MCF 10A (cell line): ENCODE measurements around the gene CNN2. TPM values are rescaled to one million over a fixed set of nuclear protein-coding genes. Genes with fewer than 3 reads are reported as not detected.

Source experiments
- BruUV-seq: library from RNA; stranded (reverse); fragments of 400-500 nt; replicated peaks from 2 replicates; lab custom pipeline; 2021; lab: Mats Ljungman, UMichigan
- CTCF ChIA-PET: fragments of 300-600 bp; sonication (Branson Sonifier 250); formaldehyde crosslinking; extraction: SDS; loops from one replicate; lab custom pipeline; 2021; ENCODE audit warnings: antibody characterized with exemption, inconsistent platforms; lab: Yijun Ruan, JAX
- POLR2A ChIA-PET: fragments of 300-600, 350-650 bp; sonication (Branson Sonifier 250); formaldehyde crosslinking; extraction: SDS; loops from one replicate; lab custom pipeline; 2020; ENCODE audit warnings: antibody characterized with exemption, inconsistent platforms; lab: Yijun Ruan, JAX
- DNase-seq: peaks from one replicate; pipeline ENCODE4 v3.0.0-alpha.2; 2018; ENCODE audit not compliant: unreplicated experiment
- H3K27ac Mint-ChIP-seq: one replicate; pipeline ENCODE4 v1.8.0; 2022; ENCODE audit warnings: mild to moderate bottlenecking, low read depth, mixed read lengths; ENCODE audit not compliant: unreplicated experiment
- H3K27me3 Mint-ChIP-seq: one replicate; pipeline ENCODE4 v1.8.0; 2022; ENCODE audit warnings: mixed read lengths; ENCODE audit not compliant: insufficient read depth, unreplicated experiment
- H3K36me3 Mint-ChIP-seq: one replicate; pipeline ENCODE4 v1.8.0; 2022; ENCODE audit warnings: mild to moderate bottlenecking, moderate library complexity, mixed read lengths; ENCODE audit not compliant: insufficient read depth, unreplicated experiment
- H3K4me1 Mint-ChIP-seq: one replicate; pipeline ENCODE4 v1.8.0; 2022; ENCODE audit warnings: mixed read lengths; ENCODE audit not compliant: insufficient read depth, unreplicated experiment
- H3K4me3 Mint-ChIP-seq: one replicate; pipeline ENCODE4 v1.8.0; 2022; ENCODE audit warnings: mild to moderate bottlenecking, moderate library complexity, mixed read lengths; ENCODE audit not compliant: unreplicated experiment
- H3K9me3 Mint-ChIP-seq: one replicate; pipeline ENCODE4 v1.8.0; 2022; ENCODE audit warnings: mixed read lengths; ENCODE audit not compliant: unreplicated experiment
- intact Hi-C: fragments of 100-400 bp; cut with micrococcal nuclease; formaldehyde crosslinking; loops from 2 replicates; pipeline ENCODE4 v1.14.1; 2022
- total RNA-seq: library from RNA; stranded (reverse); gene quantifications from 2 replicates; pipeline ENCODE4 v1.2.3, GENCODE V29; 2022
- TF ChIP-seq, protein P1 (sequence below): fragments of 200-600 bp; IDR thresholded peaks from one replicate; pipeline ENCODE4 v1.8.0; 2022; ENCODE audit warnings: antibody characterized with exemption, mild to moderate bottlenecking; ENCODE audit not compliant: unreplicated experiment

The CNN2 gene
- total RNA-seq, 1 experiment from 2014 or later: 166 TPM

- ChIA-PET CTCF (interaction anchor here (0.6 to 2.0 kb wide), 8 partner anchors 9 to 39 kb away, joined by 3 to 9 read pairs (median 4); partner anchors contain the start of gene GPX4), POLR2A (interaction anchor here (0.8 to 4.8 kb wide), 6 partner anchors 11 to 114 kb away, joined by 3 to 31 read pairs (median 12); partner anchors contain the start of genes ABCA7, CNN2 and GPX4)
- intact Hi-C loops: no loop called here
- TF ChIP-seq, protein P1, sequence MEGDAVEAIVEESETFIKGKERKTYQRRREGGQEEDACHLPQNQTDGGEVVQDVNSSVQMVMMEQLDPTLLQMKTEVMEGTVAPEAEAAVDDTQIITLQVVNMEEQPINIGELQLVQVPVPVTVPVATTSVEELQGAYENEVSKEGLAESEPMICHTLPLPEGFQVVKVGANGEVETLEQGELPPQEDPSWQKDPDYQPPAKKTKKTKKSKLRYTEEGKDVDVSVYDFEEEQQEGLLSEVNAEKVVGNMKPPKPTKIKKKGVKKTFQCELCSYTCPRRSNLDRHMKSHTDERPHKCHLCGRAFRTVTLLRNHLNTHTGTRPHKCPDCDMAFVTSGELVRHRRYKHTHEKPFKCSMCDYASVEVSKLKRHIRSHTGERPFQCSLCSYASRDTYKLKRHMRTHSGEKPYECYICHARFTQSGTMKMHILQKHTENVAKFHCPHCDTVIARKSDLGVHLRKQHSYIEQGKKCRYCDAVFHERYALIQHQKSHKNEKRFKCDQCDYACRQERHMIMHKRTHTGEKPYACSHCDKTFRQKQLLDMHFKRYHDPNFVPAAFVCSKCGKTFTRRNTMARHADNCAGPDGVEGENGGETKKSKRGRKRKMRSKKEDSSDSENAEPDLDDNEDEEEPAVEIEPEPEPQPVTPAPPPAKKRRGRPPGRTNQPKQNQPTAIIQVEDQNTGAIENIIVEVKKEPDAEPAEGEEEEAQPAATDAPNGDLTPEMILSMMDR: no peak
- Mint-ChIP-seq H3K9me3 (no peaks in the 10 kb centered on the region), H3K36me3 (peaks cover 6% of the 10 kb centered on the region), H3K27ac (no peak overlapping the region), H3K4me1 (peaks cover 21% of the 10 kb centered on the region), H3K4me3 (no peak overlapping the region), H3K27me3 (no peaks in the 10 kb centered on the region)
- BruUV-seq: no TSS peak
- no peak for DNase-seq
These were observed 37.7 kb downstream of the CNN2 start for GRCh38 chr19:1063909-1064660.

- POLR2A ChIA-PET: interaction anchor here (0.5 to 4.8 kb wide), 10 partner anchors 10 to 433 kb away, joined by 3 to 31 read pairs (median 4); partner anchors contain the start of genes ABCA7, CNN2 and GPX4
- CTCF ChIA-PET: interaction anchor here (0.6 to 2.0 kb wide), 8 partner anchors 9 to 39 kb away, joined by 3 to 9 read pairs (median 4); partner anchors contain the start of gene GPX4
- no peaks in the 10 kb centered on the region for H3K27me3 Mint-ChIP-seq
- H3K4me3 Mint-ChIP-seq: peak overlapping the region; percentile 72
- H3K9me3 Mint-ChIP-seq: no peaks in the 10 kb centered on the region
- no TSS peak for BruUV-seq
- H3K27ac Mint-ChIP-seq: no peak overlapping the region
- TF ChIP-seq, protein P1: peak; percentile 79
- peak; percentile 74 for DNase-seq
- peaks cover 6% of the 10 kb centered on the region for H3K36me3 Mint-ChIP-seq
- intact Hi-C loops: loop anchor here (5.0 kb wide), 1 partner anchor 37 kb away; the partner anchor contains the start of gene GPX4
- peaks cover 23% of the 10 kb centered on the region for H3K4me1 Mint-ChIP-seq
These were observed 38.5 kb downstream of the CNN2 start for GRCh38 chr19:1064661-1065605.

GRCh38 chr19:1065606-1066109 lies 39.2 kb downstream of the CNN2 start:
- POLR2A ChIA-PET: interaction anchor here (0.5 to 4.8 kb wide), 8 partner anchors 10 to 433 kb away, joined by 3 to 31 read pairs (median 8); partner anchors contain the start of genes ABCA7, CNN2 and GPX4
- BruUV-seq: no TSS peak
- peaks cover 6% of the 10 kb centered on the region for H3K36me3 Mint-ChIP-seq
- peak overlapping the region; percentile 77 for H3K27ac Mint-ChIP-seq
- no peaks in the 10 kb centered on the region for H3K27me3 Mint-ChIP-seq
- no peaks in the 10 kb centered on the region for H3K9me3 Mint-ChIP-seq
- intact Hi-C loops: loop anchor here (5.0 kb wide), 1 partner anchor 37 kb away; the partner anchor contains the start of gene GPX4
- peak overlapping the region; percentile 72 for H3K4me3 Mint-ChIP-seq
- CTCF ChIA-PET: interaction anchor here (1.0 to 2.0 kb wide), 2 partner anchors 28 to 90 kb away, joined by 3 to 9 read pairs; no protein-coding TSS in a partner anchor
- DNase-seq: no peak
- TF ChIP-seq, protein P1: no peak
- H3K4me1 Mint-ChIP-seq: peaks cover 23% of the 10 kb centered on the region
